ENCODE data around the gene SLCO1B3.
"Not testable (repeated sequence)": the region's sequence is repeated elsewhere in the genome, so short reads cannot be mapped to it uniquely, and the experiment has no call there.

Gene SLCO1B3

GRCh38 chr12:20810487-20810886, at the start of gene SLCO1B3:
Gene SLCO1B3, plus strand, starts transcription at chr12:20810705. Its CDS starts 5,034 bp downstream, at chr12:20815739.
- DNase-seq, result no peak

DNA sequence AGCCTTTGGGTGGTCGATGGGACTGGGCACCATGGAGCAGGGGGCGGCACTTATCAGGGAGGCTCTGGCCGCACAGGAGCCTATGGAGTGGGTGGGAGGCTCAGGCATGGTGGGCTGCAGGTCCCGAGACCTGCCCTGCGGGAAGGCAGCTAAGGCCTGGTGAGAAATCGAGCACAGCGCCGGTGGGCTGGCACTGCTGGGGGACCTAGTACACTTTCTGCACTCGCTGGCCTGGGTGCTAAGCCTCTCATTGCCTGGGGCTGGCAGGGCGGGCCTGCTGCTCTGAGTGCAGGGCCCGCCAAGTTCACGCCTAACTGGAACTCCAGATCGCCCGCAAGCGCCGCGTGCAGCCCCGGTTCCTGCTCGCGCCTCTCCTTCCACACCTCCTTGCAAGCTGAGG, 33.1 kb upstream of the SLCO1B3 start:
- no peak for DNase-seq

GRCh38 chr12:20778969-20779368, 31.5 kb upstream of the SLCO1B3 start:
- DNase-seq, result no peak

DNA sequence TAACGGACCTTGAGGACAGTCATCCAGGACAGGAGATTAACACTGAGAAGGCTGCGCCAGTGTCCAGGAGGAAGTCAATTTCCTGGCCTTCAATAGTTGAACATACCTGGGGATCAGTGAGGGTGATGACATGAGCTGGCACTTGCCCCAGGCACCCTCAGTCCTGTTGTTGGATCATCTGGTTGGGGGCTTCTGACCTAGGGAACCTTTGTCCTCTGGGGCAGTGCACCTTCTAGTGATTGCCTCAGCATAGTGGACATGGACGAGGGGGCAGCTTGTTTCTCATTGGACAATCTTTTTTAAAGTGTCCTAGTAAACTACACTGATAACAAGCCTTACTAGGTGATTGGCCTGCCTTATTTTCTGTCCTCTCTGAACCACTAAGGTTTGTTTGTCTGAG, 30.5 kb upstream of the SLCO1B3 start:
- DNase-seq, result not testable (repeated sequence)

GRCh38 chr12:20783796-20784357, 26.6 kb upstream of the SLCO1B3 start:
- DNase-seq, result not testable (repeated sequence)

DNA sequence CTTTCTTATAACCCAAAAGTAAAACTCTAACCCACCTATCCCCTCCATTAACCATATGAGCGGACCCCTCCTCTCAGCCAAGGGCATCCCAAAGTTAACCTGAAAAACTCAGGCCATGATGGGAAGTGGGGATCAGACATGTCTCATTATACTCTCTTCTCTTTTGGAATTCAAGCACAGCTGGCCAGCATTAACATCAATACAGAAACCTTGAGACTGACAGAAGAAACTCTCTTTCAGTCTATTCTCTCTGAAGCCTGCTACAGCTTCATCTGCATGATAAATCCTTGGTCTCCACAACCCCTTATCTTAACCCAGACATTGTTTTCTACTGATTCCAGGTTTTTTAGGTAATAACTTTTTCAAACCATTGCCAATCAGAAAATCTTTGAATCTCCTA, 17.5 kb upstream of the SLCO1B3 start:
- no peak for DNase-seq

DNA sequence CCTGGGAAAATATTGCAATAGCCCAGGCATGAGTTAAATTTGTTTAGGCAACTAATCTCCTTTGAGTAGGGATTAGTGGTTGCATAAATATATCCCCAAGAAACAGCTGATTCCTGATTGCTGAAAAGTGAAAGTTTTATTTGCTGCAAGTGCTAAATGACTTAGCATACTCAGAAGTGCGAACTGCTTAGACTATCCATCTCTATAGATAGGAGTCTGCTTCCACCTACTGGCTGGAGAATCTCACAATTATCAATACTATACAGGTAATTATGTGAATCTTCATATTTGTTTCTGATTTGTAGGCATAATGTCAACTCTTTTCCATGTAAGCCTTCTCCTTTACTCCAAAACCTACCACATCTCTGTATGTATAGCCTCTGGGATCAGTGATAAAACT, 12.0 kb upstream of the SLCO1B3 start:
- DNase-seq, result peak; percentile 36

DNA sequence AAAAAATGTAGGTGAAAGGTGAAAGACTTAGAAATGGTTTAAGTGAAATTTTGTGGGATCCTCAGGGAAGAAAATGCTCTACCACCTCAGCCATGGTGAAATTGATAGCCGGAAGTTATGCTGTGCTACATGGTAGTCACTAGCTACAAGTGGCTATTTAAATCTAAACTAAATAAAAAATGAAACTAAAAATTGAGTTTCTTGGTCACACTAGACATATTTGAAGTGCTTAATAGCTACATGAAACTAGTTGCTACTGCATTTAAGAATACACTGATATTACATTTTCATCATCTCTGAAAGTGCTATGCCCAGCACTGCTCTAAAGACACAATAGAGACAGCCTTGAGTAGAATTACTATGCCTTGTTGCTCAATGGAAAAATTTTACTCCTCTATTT, 10.3 kb upstream of the SLCO1B3 start:
- DNase-seq, result no peak

- DNase-seq, result no peak
These were observed 9.5 kb upstream of the SLCO1B3 start for GRCh38 chr12:20801035-20801434.

GRCh38 chr12:20805921-20806320, 4.6 kb upstream of the SLCO1B3 start:
- no peak for DNase-seq

- DNase-seq, result peak; percentile 88
These were observed 3.1 kb upstream of the SLCO1B3 start for GRCh38 chr12:20807192-20808080.

DNA sequence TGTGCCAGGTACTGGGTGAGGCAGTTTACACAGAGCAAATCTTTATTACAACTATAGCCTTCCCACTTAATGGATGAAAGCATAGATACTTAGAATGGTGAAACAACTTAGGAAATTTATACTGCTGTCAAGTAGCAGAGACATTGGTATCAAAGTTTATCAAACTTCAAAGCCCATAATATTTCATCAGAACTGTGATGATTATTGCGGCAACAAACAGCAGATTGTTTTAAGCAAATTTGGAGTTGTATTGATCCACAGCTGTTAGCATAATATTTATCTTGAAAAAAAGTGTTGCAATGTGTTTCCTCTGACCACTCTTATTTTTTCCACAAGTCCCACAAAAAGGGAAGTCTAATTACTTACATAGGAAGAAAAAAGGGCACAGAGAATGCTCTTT, 2.0 kb upstream of the SLCO1B3 start:
- DNase-seq, result no peak

- no peak for DNase-seq
These were observed 5.1 kb downstream of the SLCO1B3 start for GRCh38 chr12:20815574-20815973.

DNA sequence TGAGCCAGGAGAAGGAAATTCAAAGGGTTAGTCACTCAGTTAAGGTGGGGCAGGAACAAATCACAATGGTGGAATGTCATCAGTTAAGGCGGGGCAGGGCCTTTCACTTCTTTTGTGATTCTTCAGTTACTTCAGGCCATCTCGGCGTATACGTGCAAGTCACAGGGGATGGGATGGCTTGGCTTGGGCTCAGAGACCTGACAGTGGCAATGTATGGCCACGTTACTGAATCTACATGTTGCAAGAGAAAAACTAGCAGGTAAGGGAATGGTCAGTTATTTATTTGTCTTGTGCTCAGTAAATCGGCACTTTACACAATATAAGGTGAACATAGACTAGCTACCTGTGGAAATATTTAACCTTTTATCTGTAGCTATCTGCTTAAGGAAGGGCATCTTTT, 11.9 kb downstream of the SLCO1B3 start:
- DNase-seq, result no peak

- no peak for DNase-seq
These were observed 12.4 kb downstream of the SLCO1B3 start for GRCh38 chr12:20822925-20823324.

GRCh38 chr12:20829919-20830318, 19.4 kb downstream of the SLCO1B3 start:
- DNase-seq, result no peak

DNA sequence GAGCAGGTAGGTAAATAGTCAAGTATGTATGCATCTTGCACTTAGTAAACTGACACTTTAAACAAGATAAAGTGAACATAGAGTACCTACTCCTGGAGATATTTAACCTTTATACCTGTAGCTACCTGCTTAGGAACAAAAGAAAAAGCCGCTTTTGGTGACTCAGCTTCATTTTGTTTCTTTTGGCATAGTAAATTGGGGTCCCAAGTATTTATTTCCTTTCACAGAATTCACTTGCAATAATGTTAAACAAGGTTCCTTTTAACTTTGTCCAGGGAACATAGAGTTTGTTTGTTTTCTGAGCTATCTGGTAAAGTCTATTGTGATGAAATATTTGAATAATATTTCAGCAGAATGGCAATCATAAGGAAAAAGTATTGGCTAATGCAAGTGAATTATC, 20.0 kb downstream of the SLCO1B3 start:
- DNase-seq, result no peak

DNA sequence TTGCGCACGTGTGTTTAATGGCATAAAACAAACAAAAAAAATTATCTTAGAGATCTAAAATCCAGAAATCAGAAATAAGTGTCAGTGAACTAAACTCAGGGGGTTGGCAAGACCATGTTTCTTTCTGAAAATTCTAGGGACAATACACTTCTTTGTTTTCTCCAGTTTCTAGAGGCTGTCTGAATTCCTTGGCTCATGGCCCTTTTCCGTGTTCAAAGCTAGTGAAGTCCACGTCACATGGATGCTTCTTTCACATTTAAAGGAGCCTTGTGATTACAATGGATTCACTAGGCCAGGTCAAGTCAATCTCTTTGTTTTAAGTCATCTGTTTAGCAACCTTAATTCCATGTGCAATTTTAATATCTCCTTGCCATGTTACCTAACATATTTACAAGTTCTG, 22.4 kb downstream of the SLCO1B3 start:
- no peak for DNase-seq

DNA sequence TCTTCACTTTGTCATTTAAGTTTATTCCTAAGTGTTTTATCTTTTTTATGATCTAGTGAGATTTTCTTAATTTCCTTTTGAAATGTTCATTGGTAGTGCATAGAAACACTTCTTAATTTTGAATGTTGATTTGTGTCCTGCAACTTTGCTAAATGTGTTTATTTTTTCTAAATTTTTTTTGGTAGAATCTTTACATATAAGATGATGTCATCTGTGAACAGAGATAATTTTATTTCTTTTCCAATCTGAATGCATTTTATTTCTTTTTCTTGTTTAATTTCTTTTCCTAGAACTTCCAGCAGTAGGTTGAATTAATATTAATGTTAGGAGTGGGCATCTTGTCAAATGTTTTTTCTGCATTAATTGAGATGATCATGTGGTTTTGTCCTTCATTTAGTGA, 42.1 kb downstream of the SLCO1B3 start:
- DNase-seq, result no peak

DNA sequence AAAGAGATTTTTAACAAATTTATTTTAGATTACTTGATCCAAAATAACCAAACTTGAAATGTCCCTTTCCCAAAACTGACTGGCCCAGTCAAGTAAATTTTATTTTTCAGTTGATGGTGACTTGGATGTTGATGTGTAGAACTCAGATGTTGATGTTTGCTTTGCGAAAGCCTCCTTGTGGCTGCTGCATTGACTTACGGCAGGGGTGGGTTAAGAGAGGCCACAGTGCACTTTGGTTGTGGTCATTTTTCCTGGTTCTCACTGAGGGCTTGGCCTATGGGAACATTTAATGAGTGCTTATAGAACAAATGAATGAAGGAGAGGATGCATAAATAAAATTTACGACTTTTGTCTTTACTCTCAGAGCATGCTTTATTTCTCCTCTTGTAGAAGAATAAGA, 52.6 kb downstream of the SLCO1B3 start:
- no peak for DNase-seq

- no peak for DNase-seq
These were observed 55.4 kb downstream of the SLCO1B3 start for GRCh38 chr12:20865873-20866272.

DNA sequence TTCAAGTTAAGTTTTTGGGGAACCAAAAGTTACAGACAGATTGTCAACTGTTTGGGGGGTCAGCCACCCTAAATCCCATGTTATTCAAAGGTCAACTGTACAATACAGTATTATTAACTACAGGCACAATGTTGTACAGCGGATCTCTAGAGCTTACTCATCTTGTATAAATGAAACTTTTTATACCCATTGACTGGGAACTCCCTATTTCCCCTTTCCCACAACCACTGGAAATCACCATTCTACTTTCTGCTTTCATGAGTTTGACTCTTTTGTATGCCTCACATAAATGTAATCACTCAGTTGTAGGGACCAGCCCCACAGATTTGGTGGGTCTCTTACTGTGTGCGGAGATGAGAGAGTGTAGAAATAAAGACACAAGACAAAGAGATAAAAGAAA, 57.8 kb downstream of the SLCO1B3 start:
- no peak for DNase-seq

- no peak for DNase-seq
These were observed 72.8 kb downstream of the SLCO1B3 start for GRCh38 chr12:20883288-20883687.

DNA sequence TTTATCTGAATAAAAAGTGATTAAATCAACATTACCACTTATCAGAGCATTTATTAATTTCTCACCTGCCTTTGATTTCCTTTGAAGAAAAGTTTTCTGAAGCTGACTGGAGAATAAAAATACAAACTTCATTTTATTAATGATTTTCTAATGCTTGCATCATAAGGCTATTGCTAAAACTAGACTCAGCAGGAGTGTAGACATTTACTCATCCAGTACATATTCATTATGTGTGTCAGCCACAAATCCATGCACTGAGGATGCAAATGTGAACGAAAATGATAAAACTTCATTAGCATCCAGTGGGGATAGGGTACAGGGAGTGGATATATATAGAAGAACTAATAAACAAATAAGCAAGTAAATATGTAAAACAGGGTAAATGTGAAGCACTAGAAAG, 74.6 kb downstream of the SLCO1B3 start:
- no peak for DNase-seq

- no peak for DNase-seq
These were observed 75.0 kb downstream of the SLCO1B3 start for GRCh38 chr12:20885552-20885951.

Measured in NCI-H146 (cell line).